CD4-positive, CD25-positive, alpha-beta regulatory T cell (primary cell): ENCODE data around the gene NELFCD. TPM values are rescaled to one million over a fixed set of nuclear protein-coding genes. Genes with fewer than 3 reads are reported as not detected.

Source experiments
- ATAC-seq, 2 donors: fragments of 150-1000 bp; cut with Tn5 transposase; one replicate each; pipeline ENCODE4 v1.10.0; 2021; ENCODE audit warnings: low read depth in 2 of 2, moderate number of reproducible peaks in 2 of 2, moderate library complexity in 1 of 2
- DNase-seq, 3 donors: peaks; one replicate each; pipeline versions ENCODE4 v3.0.0 to v3.0.0-alpha.2; 2012 to 2022; ENCODE audit warnings: mixed read lengths in 1 of 3
- H3K27ac ChIP-seq: one replicate; pipeline ENCODE4 v1.7.0; 2013; ENCODE audit warnings: mild to moderate bottlenecking, low read length; ENCODE audit not compliant: insufficient read depth, poor library complexity, severe bottlenecking
- H3K27me3 ChIP-seq: one replicate; pipeline ENCODE4 v1.7.0; 2013; ENCODE audit warnings: low read length; ENCODE audit not compliant: control insufficient read depth, insufficient read depth
- H3K36me3 ChIP-seq: one replicate; pipeline ENCODE4 v1.7.0; 2013; ENCODE audit warnings: mild to moderate bottlenecking, low read length, moderate library complexity; ENCODE audit not compliant: control insufficient read depth, insufficient read depth
- H3K4me1 ChIP-seq: 2 replicates; pipeline ENCODE4 v1.7.0; 2013; ENCODE audit warnings: mild to moderate bottlenecking, low read length; ENCODE audit not compliant: insufficient read depth, control insufficient read depth, poor library complexity, severe bottlenecking
- H3K4me3 ChIP-seq: one replicate; pipeline ENCODE4 v1.7.0; 2013; ENCODE audit warnings: low read depth, mild to moderate bottlenecking, low read length, moderate library complexity
- H3K9me3 ChIP-seq, 2 experiments: 1 replicate in 1 of 2; 2 replicates in 1 of 2; pipeline ENCODE4 v1.7.0; 2013; ENCODE audit warnings: low read length in 2 of 2, mild to moderate bottlenecking in 1 of 2, moderate library complexity in 1 of 2; ENCODE audit not compliant: control insufficient read depth in 2 of 2
- H3K27ac Mint-ChIP-seq, 3 donors: one replicate each; pipeline ENCODE4 v1.8.0; 2020 to 2022; ENCODE audit warnings: mild to moderate bottlenecking in 3 of 3, mixed read lengths in 3 of 3, moderate library complexity in 2 of 3
- H3K27me3 Mint-ChIP-seq: one replicate; pipeline ENCODE4 v1.8.0; 2022; ENCODE audit warnings: mild to moderate bottlenecking, mixed read lengths
- H3K36me3 Mint-ChIP-seq: one replicate; pipeline ENCODE4 v1.8.0; 2020; ENCODE audit warnings: mixed read lengths
- H3K4me1 Mint-ChIP-seq, 4 donors: one replicate each; pipeline ENCODE4 v1.8.0; 2020 to 2022; ENCODE audit warnings: mixed read lengths in 4 of 4, mild to moderate bottlenecking in 1 of 4
- H3K4me3 Mint-ChIP-seq, 4 donors: one replicate each; pipeline ENCODE4 v1.8.0; 2020 to 2022; ENCODE audit warnings: mild to moderate bottlenecking in 4 of 4, mixed read lengths in 4 of 4, moderate library complexity in 3 of 4
- H3K9me3 Mint-ChIP-seq, 7 donors: one replicate each; pipeline ENCODE4 v1.8.0; 2020 to 2022; ENCODE audit warnings: mixed read lengths in 7 of 7, mild to moderate bottlenecking in 3 of 7, moderate library complexity in 2 of 7
- polyA plus RNA-seq, 4 donors: library from polyadenylated mRNA; unstranded; fragments of 300-500 nt; fragmentation: Illumina TruSeq; gene quantifications; one replicate each; pipeline ENCODE4 v1.2.3, GENCODE V29; 2021
- total RNA-seq: library from RNA; stranded (reverse); gene quantifications from one replicate; pipeline ENCODE4 v1.2.3, GENCODE V29; 2022

Gene NELFCD
- total and polyA plus RNA-seq, 5 donors from 2014 or later, result 58.6 to 68.2 (median 60.1) TPM

- H3K27me3 ChIP-seq, result no peaks in the 10 kb centered on the region
- DNase-seq (no peak), ATAC-seq (no peak)
- no peaks in the 10 kb centered on the region for H3K9me3 Mint-ChIP-seq
- no peak overlapping the region for H3K4me3 ChIP-seq
- peaks cover 2 to 32% (median 25%) of the 10 kb centered on the region in 4 donors for H3K4me1 Mint-ChIP-seq
- no peaks in the 10 kb centered on the region for H3K9me3 ChIP-seq
- H3K27me3 Mint-ChIP-seq, result no peaks in the 10 kb centered on the region
- H3K27ac ChIP-seq, result no peak overlapping the region
- peaks cover 14% of the 10 kb centered on the region for H3K4me1 ChIP-seq
- H3K27ac Mint-ChIP-seq, result no peak overlapping the region
- H3K36me3 Mint-ChIP-seq, result peaks cover 29% of the 10 kb centered on the region
- H3K4me3 Mint-ChIP-seq, result no peak overlapping the region
- peaks cover 33% of the 10 kb centered on the region for H3K36me3 ChIP-seq
Observed at GRCh38 chr20:59020938-59021551, 40.0 kb downstream of the NELFCD start.

DNA sequence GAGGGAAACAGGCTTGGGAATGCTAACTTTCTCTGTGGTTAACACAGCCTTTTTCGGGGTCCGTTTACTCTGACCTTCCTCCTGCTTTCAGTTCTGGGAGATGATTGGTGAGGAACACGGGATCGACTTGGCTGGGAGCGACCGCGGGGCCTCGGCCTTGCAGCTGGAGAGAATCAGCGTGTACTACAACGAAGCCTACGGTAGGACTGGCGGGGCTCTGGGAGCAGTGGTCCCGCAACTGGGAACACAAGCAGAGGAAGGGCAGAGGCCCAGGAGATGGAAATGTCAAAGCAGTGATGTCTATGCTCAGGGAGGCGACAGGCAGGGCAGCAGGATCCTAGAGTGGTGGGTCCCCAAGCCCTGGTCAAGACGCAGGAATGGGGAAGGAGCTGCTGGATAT lies 41.7 kb downstream of the NELFCD start:
- peak overlapping the region in 1 of 3 donors; percentile 20 for H3K27ac Mint-ChIP-seq
- Histone ChIP-seq H3K9me3 (no peaks in the 10 kb centered on the region), H3K27me3 (no peaks in the 10 kb centered on the region), H3K4me1 (peaks cover 12% of the 10 kb centered on the region), H3K27ac (no peak overlapping the region), H3K4me3 (no peak overlapping the region), H3K36me3 (peaks cover 50% of the 10 kb centered on the region)
- no peaks in the 10 kb centered on the region for H3K9me3 Mint-ChIP-seq
- no peak overlapping the region for H3K4me3 Mint-ChIP-seq
- ATAC-seq (no peak), DNase-seq (no peak)
- no peaks in the 10 kb centered on the region for H3K27me3 Mint-ChIP-seq
- peaks cover 42% of the 10 kb centered on the region for H3K36me3 Mint-ChIP-seq
- H3K4me1 Mint-ChIP-seq, result peaks cover 17 to 34% (median 27%) of the 10 kb centered on the region in 4 donors

DNA sequence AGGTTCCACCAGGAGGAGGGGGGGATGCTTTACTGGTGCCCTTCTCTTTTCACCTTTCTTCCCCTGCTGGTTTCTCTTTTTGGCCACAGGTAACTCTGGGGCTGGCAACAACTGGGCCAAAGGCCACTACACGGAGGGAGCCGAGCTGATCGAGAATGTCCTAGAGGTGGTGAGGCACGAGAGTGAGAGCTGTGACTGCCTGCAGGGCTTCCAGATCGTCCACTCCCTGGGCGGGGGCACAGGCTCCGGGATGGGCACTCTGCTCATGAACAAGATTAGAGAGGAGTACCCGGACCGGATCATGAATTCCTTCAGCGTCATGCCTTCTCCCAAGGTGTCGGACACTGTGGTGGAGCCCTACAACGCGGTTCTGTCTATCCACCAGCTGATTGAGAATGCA lies 42.6 kb downstream of the NELFCD start:
- Mint-ChIP-seq H3K4me1 (peaks cover 21 to 40% (median 33%) of the 10 kb centered on the region in 4 donors), H3K27me3 (no peaks in the 10 kb centered on the region), H3K27ac (peak overlapping the region in 1 of 3 donors; percentile 20), H3K36me3 (peaks cover 45% of the 10 kb centered on the region), H3K9me3 (no peaks in the 10 kb centered on the region), H3K4me3 (no peak overlapping the region)
- Histone ChIP-seq H3K9me3 (no peaks in the 10 kb centered on the region), H3K27ac (no peak overlapping the region), H3K4me3 (no peak overlapping the region), H3K36me3 (peaks cover 59% of the 10 kb centered on the region), H3K27me3 (no peaks in the 10 kb centered on the region), H3K4me1 (peaks cover 20% of the 10 kb centered on the region)
- DNase-seq (no peak), ATAC-seq (no peak)

DNA sequence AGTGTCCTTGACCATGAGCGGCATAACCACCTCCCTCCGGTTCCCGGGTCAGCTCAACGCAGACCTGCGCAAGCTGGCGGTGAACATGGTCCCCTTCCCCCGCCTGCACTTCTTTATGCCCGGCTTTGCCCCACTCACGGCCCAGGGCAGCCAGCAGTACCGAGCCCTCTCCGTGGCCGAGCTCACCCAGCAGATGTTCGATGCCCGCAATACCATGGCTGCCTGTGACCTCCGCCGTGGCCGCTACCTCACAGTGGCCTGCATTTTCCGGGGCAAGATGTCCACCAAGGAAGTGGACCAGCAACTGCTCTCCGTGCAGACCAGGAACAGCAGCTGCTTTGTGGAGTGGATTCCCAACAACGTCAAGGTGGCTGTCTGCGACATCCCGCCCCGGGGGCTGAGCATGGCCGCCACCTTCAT lies 43.1 kb downstream of the NELFCD start:
- H3K4me3 Mint-ChIP-seq, result no peak overlapping the region

GRCh38 chr20:59025086-59025485 lies 44.0 kb downstream of the NELFCD start:
- peaks cover 52% of the 10 kb centered on the region for H3K36me3 Mint-ChIP-seq
- DNase-seq (no peak), ATAC-seq (no peak)
- Histone ChIP-seq H3K4me1 (peaks cover 35% of the 10 kb centered on the region), H3K9me3 (no peaks in the 10 kb centered on the region), H3K27me3 (no peaks in the 10 kb centered on the region), H3K36me3 (peaks cover 73% of the 10 kb centered on the region), H3K4me3 (no peak overlapping the region), H3K27ac (no peak overlapping the region)
- no peak overlapping the region for H3K4me3 Mint-ChIP-seq
- H3K4me1 Mint-ChIP-seq, result peaks cover 28 to 52% (median 47%) of the 10 kb centered on the region in 4 donors
- no peaks in the 10 kb centered on the region for H3K27me3 Mint-ChIP-seq
- no peak overlapping the region for H3K27ac Mint-ChIP-seq
- no peaks in the 10 kb centered on the region for H3K9me3 Mint-ChIP-seq

More for the DNA sequence above, 43.1 kb downstream of the NELFCD start:
- no peak overlapping the region for H3K27ac ChIP-seq
- peaks cover 64% of the 10 kb centered on the region for H3K36me3 ChIP-seq
- ATAC-seq, result no peak
- H3K9me3 ChIP-seq, result no peaks in the 10 kb centered on the region
- no peaks in the 10 kb centered on the region for H3K27me3 Mint-ChIP-seq
- H3K4me3 ChIP-seq, result no peak overlapping the region
- H3K27ac Mint-ChIP-seq, result peak overlapping the region in 2 of 3 donors; percentile 20 to 42
- no peaks in the 10 kb centered on the region for H3K27me3 ChIP-seq
- peaks cover 45% of the 10 kb centered on the region for H3K36me3 Mint-ChIP-seq
- peaks cover 26 to 45% (median 38%) of the 10 kb centered on the region in 4 donors for H3K4me1 Mint-ChIP-seq
- peaks cover 25% of the 10 kb centered on the region for H3K4me1 ChIP-seq
- no peak for DNase-seq
- H3K9me3 Mint-ChIP-seq, result no peaks in the 10 kb centered on the region

GRCh38 chr20:59025511-59025910 lies 44.5 kb downstream of the NELFCD start:
- no peaks in the 10 kb centered on the region for H3K27me3 Mint-ChIP-seq
- Histone ChIP-seq H3K4me1 (peaks cover 39% of the 10 kb centered on the region), H3K27ac (no peak overlapping the region), H3K27me3 (no peaks in the 10 kb centered on the region), H3K4me3 (no peak overlapping the region), H3K36me3 (peaks cover 76% of the 10 kb centered on the region), H3K9me3 (no peaks in the 10 kb centered on the region)
- H3K4me3 Mint-ChIP-seq, result peak overlapping the region in 2 of 4 donors; percentile 0 to 51
- H3K36me3 Mint-ChIP-seq, result peaks cover 56% of the 10 kb centered on the region
- peaks cover 31 to 57% (median 51%) of the 10 kb centered on the region in 4 donors for H3K4me1 Mint-ChIP-seq
- H3K9me3 Mint-ChIP-seq, result no peaks in the 10 kb centered on the region
- peak overlapping the region in 2 of 3 donors; percentile 42 to 87 for H3K27ac Mint-ChIP-seq
- DNase-seq (no peak), ATAC-seq (no peak)

- H3K36me3 Mint-ChIP-seq, result peaks cover 52% of the 10 kb centered on the region
- H3K36me3 ChIP-seq, result peaks cover 76% of the 10 kb centered on the region
Observed at GRCh38 chr20:59026904-59027740, 46.1 kb downstream of the NELFCD start.

More at GRCh38 chr20:59026904-59027740, 46.1 kb downstream of the NELFCD start:
- no peak for ATAC-seq
- Mint-ChIP-seq H3K9me3 (no peaks in the 10 kb centered on the region), H3K27ac (peak overlapping the region; percentile 2 to 31 (median 11)), H3K4me3 (peak overlapping the region in 3 of 4 donors; percentile 6 to 66 (median 51)), H3K27me3 (no peaks in the 10 kb centered on the region), H3K4me1 (peaks cover 37 to 66% (median 57%) of the 10 kb centered on the region in 4 donors)
- Histone ChIP-seq H3K9me3 (no peaks in the 10 kb centered on the region), H3K27ac (no peak overlapping the region), H3K4me1 (peaks cover 53% of the 10 kb centered on the region), H3K27me3 (no peaks in the 10 kb centered on the region), H3K4me3 (peak overlapping the region; percentile 30)
- no peak for DNase-seq
